NCI-H524 (cell line): Measurements from ENCODE around the gene GPN1.
"Not testable (repeated sequence)": the region's sequence is repeated elsewhere in the genome, so short reads cannot be mapped to it uniquely, and the experiment has no call there.

Experiments used
- DNase-seq, 2 experiments: peaks; one replicate each; lab custom pipeline; 2025; lab: John Stamatoyannopoulos, UW

The GPN1 gene

GRCh38 chr2:27628767-27629709, at the start of gene GPN1, which contains the start of gene CCDC121:
Gene GPN1, plus strand, starts transcription at chr2:27629050. Its CDS starts 9 bp downstream, at chr2:27629059.
Gene CCDC121, minus strand, starts transcription at chr2:27629012. Its CDS starts 1,213 bp downstream, at chr2:27627799.
- DNase-seq, result peak; percentile 73 to 87

DNA sequence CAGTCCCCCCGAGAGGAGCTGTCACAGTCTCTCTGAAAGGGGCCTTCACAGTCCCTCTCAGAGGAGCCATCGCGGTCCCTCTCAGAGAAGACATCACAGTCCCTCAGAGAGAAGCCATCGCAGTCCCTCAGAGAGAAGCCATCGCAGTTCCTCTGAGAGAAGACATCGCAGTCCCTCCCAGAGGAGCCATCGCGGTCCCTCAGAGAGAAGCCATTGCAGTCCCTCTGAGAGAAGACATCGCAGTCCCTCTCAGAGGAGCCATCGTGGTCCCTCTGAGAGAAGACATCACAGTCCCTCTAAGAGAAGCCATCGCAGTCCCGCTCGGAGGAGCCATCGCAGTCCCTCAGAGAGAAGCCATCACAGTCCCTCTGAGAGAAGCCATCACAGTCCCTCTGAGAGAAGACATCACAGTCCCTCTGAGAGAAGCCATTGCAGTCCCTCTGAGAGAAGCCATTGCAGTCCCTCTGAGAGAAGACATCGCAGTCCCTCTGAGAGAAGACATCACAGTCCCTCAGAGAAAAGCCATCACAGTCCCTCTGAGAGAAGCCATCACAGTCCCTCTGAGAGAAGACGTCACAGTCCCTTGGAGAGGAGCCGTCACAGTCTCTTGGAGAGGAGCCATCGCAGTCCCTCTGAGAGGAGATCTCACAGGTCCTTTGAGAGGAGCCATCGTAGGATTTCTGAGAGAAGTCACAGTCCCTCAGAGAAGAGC, 47.3 kb upstream of the GPN1 start:
- DNase-seq, result no peak

DNA sequence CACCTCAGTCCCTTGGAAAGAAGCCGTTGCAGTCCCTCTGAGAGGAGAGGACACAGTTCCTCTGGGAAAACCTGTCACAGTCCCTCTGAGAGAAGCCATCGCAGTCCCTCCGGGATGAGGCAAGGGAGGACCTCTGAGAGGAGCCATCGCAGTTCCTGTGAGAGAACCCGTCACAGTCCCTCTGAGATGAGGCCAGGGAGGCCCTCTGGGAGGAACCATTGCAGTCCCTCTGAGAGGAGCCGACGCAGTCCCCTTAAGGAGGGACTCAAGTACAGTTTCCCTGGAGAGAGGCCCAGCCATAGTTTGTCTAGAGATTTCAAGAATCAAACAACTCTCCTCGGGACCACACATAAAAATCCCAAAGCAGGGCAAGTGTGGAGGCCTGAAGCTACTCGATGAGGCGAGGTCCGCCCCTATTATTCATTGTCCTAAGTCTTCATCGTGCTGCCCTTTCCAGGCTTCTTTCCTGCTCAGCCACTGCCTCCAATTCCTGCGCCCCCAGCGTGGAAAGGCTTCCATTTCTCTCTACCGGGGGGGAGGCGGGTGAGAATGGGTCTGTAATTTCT, 46.6 kb upstream of the GPN1 start:
- no peak for DNase-seq

DNA sequence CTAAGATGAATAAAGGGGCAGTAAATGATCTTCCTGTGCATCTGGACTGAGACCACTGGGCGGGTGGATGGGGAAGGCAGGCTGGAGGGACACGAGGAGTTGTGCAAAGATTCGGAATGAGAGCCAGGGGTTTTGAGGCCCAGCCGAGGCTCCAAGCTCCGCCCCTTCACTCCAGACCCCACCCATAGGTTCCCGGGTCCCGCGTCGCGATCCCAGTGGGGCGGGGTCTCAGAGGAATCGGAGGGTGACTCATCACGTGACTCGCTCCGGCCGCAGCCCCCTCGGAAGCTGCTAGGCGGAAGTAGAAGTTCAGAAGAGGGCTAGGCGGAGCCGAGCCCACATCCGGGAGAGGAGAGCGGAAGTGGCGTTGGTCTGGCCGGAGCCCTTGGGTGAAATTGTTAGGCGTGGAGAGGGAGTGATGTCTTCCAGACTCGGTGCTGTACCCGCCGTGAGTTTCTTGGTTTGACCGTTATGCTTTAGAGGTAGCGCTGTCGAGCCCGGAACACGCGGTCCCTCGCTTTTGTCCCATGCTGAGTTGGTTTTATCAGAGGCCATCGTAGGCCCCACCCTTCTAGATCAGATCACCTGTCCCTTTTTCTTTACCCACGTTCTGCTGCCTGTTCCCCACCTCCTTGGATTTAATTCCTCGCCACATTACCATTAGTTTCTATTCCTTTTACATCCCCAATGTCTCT, 46.0 kb upstream of the GPN1 start, which contains the start of gene ZNF512:
Gene ZNF512, plus strand, starts transcription at position 348 of the 695 bp plus-strand sequence. Its CDS starts 71 bp downstream, at position 419.
- DNase-seq, result peak; percentile 97 to 98

DNA sequence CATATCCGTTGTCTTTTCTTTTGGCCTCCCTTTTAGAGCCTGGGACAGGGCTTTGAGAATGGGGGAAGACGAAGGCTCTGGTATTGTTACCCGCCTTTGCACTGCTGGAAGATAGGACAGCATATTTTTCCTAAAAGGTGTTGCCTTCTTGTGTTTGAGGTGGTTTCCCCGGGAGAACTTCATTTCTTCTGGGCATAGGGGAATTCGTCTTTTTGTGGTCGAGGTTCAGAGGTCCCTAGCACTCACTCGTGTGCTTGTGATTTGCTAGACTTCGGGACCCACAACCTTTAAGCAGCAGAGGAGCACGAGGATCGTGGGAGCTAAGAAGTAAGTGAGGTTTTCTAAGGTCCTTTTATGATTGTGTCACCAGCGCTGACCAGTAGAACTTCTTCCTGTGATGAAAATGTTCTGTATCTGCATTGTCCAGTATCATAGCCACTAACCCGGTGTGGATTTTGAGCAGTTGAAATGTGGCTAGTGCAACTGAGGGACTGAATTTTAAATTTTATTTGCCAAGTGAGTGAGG, 45.4 kb upstream of the GPN1 start:
- no peak for DNase-seq

GRCh38 chr2:27584597-27584996, 44.3 kb upstream of the GPN1 start:
- DNase-seq, result no peak

GRCh38 chr2:27587025-27587424, 41.8 kb upstream of the GPN1 start:
- DNase-seq, result no peak

GRCh38 chr2:27588308-27588707, 40.5 kb upstream of the GPN1 start:
- DNase-seq, result no peak

DNA sequence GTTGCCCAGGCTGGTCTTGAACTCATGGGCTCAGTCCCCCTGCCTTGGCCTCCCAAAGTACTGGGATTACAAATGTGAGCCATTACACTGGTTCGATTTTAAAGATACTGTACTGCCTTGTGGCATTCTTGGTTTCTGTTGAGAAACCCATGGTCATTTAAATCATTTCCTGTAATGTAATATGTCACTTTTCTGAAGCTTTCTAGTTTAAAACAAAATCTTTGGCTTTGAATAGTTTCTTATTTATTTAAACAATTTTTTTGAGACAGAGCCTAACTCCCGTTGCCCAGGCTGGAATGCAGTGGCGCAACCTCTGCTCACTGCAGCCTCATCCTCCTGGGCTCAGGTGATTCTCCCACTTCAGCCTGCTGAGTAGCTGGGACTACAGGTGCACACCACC, 37.1 kb upstream of the GPN1 start:
- no peak for DNase-seq

DNA sequence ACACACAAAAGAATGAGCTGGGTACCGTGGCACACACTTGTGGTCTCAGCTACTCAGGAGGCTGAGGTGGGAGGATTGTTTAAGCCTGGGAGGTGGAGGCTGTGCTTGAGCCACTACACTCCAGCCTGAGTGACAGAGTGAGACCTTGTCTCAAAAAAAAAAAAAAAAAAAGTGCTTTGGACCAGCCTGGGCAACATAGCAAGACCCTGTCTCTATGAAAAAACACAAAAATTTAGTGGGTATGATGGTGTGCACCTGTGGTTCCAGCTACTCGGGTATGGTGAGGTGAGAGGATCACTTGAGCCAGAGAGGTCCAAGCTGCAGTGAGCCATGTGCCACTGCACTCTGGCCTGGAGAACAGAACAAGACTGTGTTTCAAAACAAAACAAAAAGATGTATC, 35.6 kb upstream of the GPN1 start:
- DNase-seq, result no peak

DNA sequence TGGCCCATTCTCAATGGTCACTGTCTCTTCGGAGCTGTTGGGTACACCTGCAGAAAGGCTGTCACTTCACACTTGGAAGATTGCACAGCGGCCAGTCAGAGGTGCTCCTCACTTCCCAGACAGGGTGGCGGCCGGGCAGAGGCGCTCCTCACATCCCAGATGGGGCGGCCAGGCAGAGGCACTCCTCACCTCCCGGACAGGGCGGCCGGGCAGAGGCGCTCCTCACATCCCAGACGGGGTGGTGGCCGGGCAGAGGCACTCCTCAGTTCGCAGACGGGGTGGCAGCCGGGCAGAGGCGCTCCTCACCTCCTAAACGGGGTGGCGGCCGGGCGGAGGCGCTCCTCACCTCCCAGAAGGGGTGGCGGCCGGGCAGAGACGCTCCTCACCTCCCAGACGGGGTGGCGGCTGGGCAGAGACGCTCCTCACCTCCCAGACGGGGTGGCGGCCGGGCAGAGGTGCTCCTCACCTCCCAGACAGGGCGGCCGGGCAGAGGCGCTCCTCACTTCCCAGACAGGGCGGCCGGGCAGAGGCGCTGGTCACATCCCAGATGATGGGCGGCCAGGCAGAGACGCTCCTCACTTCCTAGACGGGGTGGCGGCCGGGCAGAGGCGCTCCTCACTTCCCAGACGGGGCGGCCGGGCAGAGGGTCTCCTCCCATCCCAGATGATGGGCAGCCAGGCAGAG, 34.7 kb upstream of the GPN1 start:
- not testable (repeated sequence) for DNase-seq

DNA sequence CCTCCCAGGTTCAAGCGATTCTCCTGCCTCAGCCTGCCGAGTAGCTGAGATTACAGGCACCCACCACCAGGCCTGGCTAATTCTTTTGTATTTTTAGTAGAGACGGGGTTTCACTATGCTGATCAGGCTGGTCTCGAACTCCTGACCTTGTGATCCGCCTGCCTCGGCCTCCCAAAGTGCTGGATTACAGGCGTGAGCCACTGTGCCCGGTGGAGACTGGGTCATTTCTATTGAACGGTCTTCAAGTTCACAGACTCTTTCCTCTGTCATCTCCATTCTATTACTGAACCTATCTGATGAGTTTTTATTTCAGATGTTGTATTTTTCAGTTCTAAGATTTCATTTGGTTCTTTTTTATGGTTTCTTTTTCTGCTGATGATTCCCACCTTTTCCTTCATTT, 33.4 kb upstream of the GPN1 start:
- DNase-seq, result not testable (repeated sequence)

DNA sequence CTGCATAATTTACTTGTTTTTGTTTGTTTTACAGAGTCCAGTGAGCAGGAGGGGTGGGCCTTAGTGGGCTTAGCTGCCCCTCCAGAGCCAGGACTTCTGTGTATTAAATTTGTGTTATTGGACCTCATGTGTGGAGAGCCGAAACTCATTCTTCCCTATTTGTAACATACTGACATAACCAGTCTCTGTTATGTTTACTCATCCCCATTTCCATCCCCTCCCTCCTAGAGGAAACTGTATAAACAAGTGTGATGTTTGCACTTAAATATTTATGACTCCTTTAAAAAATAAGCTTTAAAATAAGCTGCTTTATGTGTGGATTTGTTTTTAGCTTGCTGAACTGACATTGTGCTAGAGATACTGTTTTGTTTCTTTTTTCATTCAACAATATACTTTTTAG, 32.2 kb upstream of the GPN1 start:
- no peak for DNase-seq

GRCh38 chr2:27606611-27607010, 22.2 kb upstream of the GPN1 start:
- no peak for DNase-seq

GRCh38 chr2:27613985-27614384, 14.9 kb upstream of the GPN1 start:
- no peak for DNase-seq

DNA sequence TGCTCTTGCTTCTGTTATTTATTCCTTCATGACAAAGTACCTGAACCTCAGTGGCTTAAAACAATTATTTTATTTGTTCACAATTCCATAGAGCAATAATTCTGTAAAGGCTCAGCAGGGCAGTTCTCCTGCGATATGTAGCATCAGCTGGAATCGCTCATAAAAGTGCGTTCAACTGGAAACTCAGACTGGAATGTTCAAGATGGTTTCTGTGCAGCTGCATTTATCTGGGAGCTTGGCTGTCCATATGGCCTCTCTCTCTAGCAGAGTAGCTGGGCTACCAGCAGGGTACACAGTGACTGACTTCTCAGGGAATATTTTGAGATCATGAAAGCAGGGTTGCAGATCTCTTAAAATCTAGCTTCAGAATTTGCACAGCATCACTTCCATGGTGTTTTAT, 13.5 kb upstream of the GPN1 start:
- DNase-seq, result no peak

GRCh38 chr2:27621524-27621923, 7.3 kb upstream of the GPN1 start:
- DNase-seq, result no peak

- no peak for DNase-seq
Observed at GRCh38 chr2:27622921-27623384, 5.9 kb upstream of the GPN1 start.

GRCh38 chr2:27624943-27625342, 3.9 kb upstream of the GPN1 start:
- DNase-seq, result no peak

GRCh38 chr2:27626323-27626722, 2.5 kb upstream of the GPN1 start:
- DNase-seq, result not testable (repeated sequence)

GRCh38 chr2:27626921-27627320, 1.9 kb upstream of the GPN1 start:
- DNase-seq, result peak; percentile 10 to 61
